GM21576 (cell line): Measurements from ENCODE around the gene GSG1L.
"Not testable (repeated sequence)": the region's sequence is repeated elsewhere in the genome, so short reads cannot be mapped to it uniquely, and the experiment has no call there.

ENCODE experiments used
- ATAC-seq: cut with Tn5 transposase; IDR thresholded peaks from one replicate; pipeline ENCODE4 v1.9.1; 2021; ENCODE audit warnings: mild to moderate bottlenecking, moderate library complexity; ENCODE audit not compliant: unreplicated experiment

GSG1L gene

GRCh38 chr16:27959914-27960313 lies 103.6 kb downstream of the GSG1L start:
- no peak for ATAC-seq

- ATAC-seq: no peak
Measured at GRCh38 chr16:27954191-27954590, 109.3 kb downstream of the GSG1L start.

GRCh38 chr16:27952811-27953210 lies 110.7 kb downstream of the GSG1L start:
- ATAC-seq: no peak

- ATAC-seq: no peak
Measured at GRCh38 chr16:27951489-27952120, 111.9 kb downstream of the GSG1L start.

GRCh38 chr16:27950206-27950887 lies 113.2 kb downstream of the GSG1L start:
- ATAC-seq: no peak

GRCh38 chr16:27947696-27948095 lies 115.8 kb downstream of the GSG1L start:
- ATAC-seq: no peak

GRCh38 chr16:27945233-27945973 lies 118.1 kb downstream of the GSG1L start:
- no peak for ATAC-seq

- no peak for ATAC-seq
Measured at GRCh38 chr16:27943766-27944165, 119.7 kb downstream of the GSG1L start.

- not testable (repeated sequence) for ATAC-seq
Measured at GRCh38 chr16:27942071-27942470, 121.4 kb downstream of the GSG1L start.

- ATAC-seq: no peak
Measured at GRCh38 chr16:27935076-27935475, 128.4 kb downstream of the GSG1L start.

GRCh38 chr16:27932542-27933135 lies 130.9 kb downstream of the GSG1L start:
- ATAC-seq: no peak

- ATAC-seq: no peak
Measured at GRCh38 chr16:27929818-27930217, 133.7 kb downstream of the GSG1L start.

GRCh38 chr16:27928542-27928941 lies 135.0 kb downstream of the GSG1L start:
- no peak for ATAC-seq

GRCh38 chr16:27927266-27927901 lies 136.1 kb downstream of the GSG1L start:
- ATAC-seq: no peak

- ATAC-seq: no peak
Measured at GRCh38 chr16:27925612-27926011, 137.9 kb downstream of the GSG1L start.

GRCh38 chr16:27924411-27925118 lies 138.9 kb downstream of the GSG1L start:
- ATAC-seq: no peak

GRCh38 chr16:27923751-27924150 lies 139.8 kb downstream of the GSG1L start:
- no peak for ATAC-seq

GRCh38 chr16:27922433-27922832 lies 141.1 kb downstream of the GSG1L start:
- no peak for ATAC-seq

- no peak for ATAC-seq
Measured at GRCh38 chr16:27921134-27921533, 142.4 kb downstream of the GSG1L start.

GRCh38 chr16:27920391-27920891 lies 143.1 kb downstream of the GSG1L start:
- no peak for ATAC-seq
